ENCODE results near the gene ADGRG6. TPM values are rescaled to one million over a fixed set of nuclear protein-coding genes. Genes with fewer than 3 reads are reported as not detected.
A peak's percentile ranks its signal among the peaks of the same experiment; 100 is the strongest.
"Not testable (repeated sequence)": the region's sequence is repeated elsewhere in the genome, so short reads cannot be mapped to it uniquely, and the experiment has no call there.

ADGRG6 gene
- polyA plus RNA-seq, 6 donors from 2014 or later = not detected

- H3K4me3 Mint-ChIP-seq = no peak overlapping the region
- H3K27me3 Mint-ChIP-seq = no peaks in the 10 kb centered on the region
- H3K27ac Mint-ChIP-seq = no peak overlapping the region
- no peaks in the 10 kb centered on the region for H3K36me3 Mint-ChIP-seq
- no peaks in the 10 kb centered on the region for H3K9me3 Mint-ChIP-seq
- DNase-seq = no peak
- no peak for ATAC-seq (ENCODE audit: low read depth in 2 of 2)
- no peaks in the 10 kb centered on the region for H3K4me1 Mint-ChIP-seq
Measured at GRCh38 chr6:142332393-142333098, 30.7 kb downstream of the ADGRG6 start.

DNA sequence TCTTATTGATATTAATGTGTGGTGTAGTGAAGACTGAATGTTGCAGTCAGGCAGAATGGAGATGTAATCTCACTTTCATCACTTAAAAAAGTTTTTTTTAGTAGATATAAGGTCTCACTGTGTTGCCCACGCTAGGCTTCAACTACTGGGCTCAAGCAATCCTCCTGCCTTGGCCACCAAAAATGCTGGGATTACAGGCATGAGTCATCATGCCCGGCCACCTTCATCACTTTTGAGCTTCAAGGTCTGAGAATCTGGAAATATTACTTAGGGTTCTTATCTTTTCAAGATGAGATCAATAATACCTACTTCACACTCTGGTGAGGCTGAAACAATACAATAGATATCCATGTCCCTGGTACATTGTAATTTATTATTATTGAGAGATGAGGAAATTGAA is 31.6 kb downstream of the ADGRG6 start:
- ATAC-seq (ENCODE audit: low read depth in 2 of 2) (no peak), DNase-seq (no peak)
- no peak overlapping the region for H3K4me3 Mint-ChIP-seq
- H3K36me3 Mint-ChIP-seq = no peaks in the 10 kb centered on the region
- peak overlapping the region in 1 of 6 donors; percentile 26 for H3K27ac Mint-ChIP-seq
- H3K9me3 Mint-ChIP-seq = no peaks in the 10 kb centered on the region
- no peaks in the 10 kb centered on the region for H3K4me1 Mint-ChIP-seq
- H3K27me3 Mint-ChIP-seq = no peaks in the 10 kb centered on the region

- no peak for DNase-seq
- H3K36me3 Mint-ChIP-seq = no peaks in the 10 kb centered on the region
- no peaks in the 10 kb centered on the region for H3K27me3 Mint-ChIP-seq
- H3K27ac Mint-ChIP-seq = no peak overlapping the region
- H3K9me3 Mint-ChIP-seq = no peaks in the 10 kb centered on the region
- H3K4me1 Mint-ChIP-seq = no peaks in the 10 kb centered on the region
- no peak for ATAC-seq (ENCODE audit: low read depth in 2 of 2)
- H3K4me3 Mint-ChIP-seq = no peak overlapping the region
Measured at GRCh38 chr6:142334294-142334693, 32.5 kb downstream of the ADGRG6 start.

GRCh38 chr6:142335415-142335814 is 33.6 kb downstream of the ADGRG6 start:
- H3K27me3 Mint-ChIP-seq = no peaks in the 10 kb centered on the region
- no peaks in the 10 kb centered on the region for H3K9me3 Mint-ChIP-seq
- no peaks in the 10 kb centered on the region for H3K36me3 Mint-ChIP-seq
- ATAC-seq (ENCODE audit: low read depth in 2 of 2) (no peak), DNase-seq (no peak)
- H3K4me3 Mint-ChIP-seq = no peak overlapping the region
- no peaks in the 10 kb centered on the region for H3K4me1 Mint-ChIP-seq
- H3K27ac Mint-ChIP-seq = no peak overlapping the region

DNA sequence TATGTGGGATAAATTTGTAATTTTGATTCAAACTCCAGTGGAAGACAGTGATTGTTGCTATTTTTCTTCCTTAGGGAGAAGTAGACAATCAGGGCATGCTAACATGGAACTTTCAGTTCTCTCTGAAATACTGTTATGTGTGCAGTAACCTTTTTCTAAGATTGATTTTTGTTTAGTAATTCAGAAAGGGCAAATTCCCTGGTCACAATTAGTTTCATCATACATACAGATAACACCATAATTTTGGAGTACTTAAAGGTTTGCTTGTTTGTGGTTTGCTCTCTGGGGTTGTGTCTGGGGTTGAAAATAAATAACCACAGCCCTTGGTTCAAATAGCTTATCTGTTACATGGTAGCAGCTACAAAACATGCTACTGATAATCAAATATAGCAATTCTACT is 34.4 kb downstream of the ADGRG6 start:
- Mint-ChIP-seq H3K27ac (no peak overlapping the region), H3K4me1 (no peaks in the 10 kb centered on the region), H3K27me3 (no peaks in the 10 kb centered on the region), H3K9me3 (no peaks in the 10 kb centered on the region), H3K36me3 (no peaks in the 10 kb centered on the region), H3K4me3 (no peak overlapping the region)
- no peak for DNase-seq
- no peak for ATAC-seq (ENCODE audit: low read depth in 2 of 2)

DNA sequence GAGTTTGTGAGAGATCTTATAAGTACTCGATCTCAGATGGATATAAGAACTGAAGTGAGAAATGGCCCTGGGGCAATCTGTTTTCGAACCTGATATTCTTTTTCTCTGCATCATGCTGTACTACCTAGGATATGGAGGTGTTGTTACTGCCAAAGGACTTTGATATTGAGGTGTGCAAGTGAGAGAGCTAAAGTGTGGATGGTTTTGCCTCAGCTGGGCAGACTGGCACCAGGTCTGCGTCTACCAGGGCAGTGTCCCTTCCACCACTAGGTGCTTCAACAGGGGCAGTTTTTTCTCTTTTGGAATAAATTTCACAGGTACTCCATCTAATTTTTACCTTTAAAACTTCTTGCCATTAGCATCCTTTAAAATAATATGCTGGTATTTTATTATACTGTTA is 35.0 kb downstream of the ADGRG6 start:
- DNase-seq = no peak
- H3K27ac Mint-ChIP-seq = no peak overlapping the region
- no peaks in the 10 kb centered on the region for H3K36me3 Mint-ChIP-seq
- no peaks in the 10 kb centered on the region for H3K4me1 Mint-ChIP-seq
- H3K4me3 Mint-ChIP-seq = no peak overlapping the region
- H3K9me3 Mint-ChIP-seq = no peaks in the 10 kb centered on the region
- no peak for ATAC-seq (ENCODE audit: low read depth in 2 of 2)
- no peaks in the 10 kb centered on the region for H3K27me3 Mint-ChIP-seq

GRCh38 chr6:142339113-142339512 is 37.3 kb downstream of the ADGRG6 start:
- ATAC-seq (ENCODE audit: low read depth in 2 of 2) = no peak
- Mint-ChIP-seq H3K9me3 (no peaks in the 10 kb centered on the region), H3K4me3 (no peak overlapping the region), H3K27me3 (no peaks in the 10 kb centered on the region), H3K27ac (no peak overlapping the region), H3K36me3 (no peaks in the 10 kb centered on the region), H3K4me1 (no peaks in the 10 kb centered on the region)
- no peak for DNase-seq

- Mint-ChIP-seq H3K9me3 (no peaks in the 10 kb centered on the region), H3K27ac (no peak overlapping the region), H3K27me3 (no peaks in the 10 kb centered on the region), H3K36me3 (no peaks in the 10 kb centered on the region), H3K4me1 (no peaks in the 10 kb centered on the region), H3K4me3 (no peak overlapping the region)
- no peak for ATAC-seq (ENCODE audit: low read depth in 2 of 2)
- no peak for DNase-seq
Measured at GRCh38 chr6:142339968-142340658, 38.3 kb downstream of the ADGRG6 start.

DNA sequence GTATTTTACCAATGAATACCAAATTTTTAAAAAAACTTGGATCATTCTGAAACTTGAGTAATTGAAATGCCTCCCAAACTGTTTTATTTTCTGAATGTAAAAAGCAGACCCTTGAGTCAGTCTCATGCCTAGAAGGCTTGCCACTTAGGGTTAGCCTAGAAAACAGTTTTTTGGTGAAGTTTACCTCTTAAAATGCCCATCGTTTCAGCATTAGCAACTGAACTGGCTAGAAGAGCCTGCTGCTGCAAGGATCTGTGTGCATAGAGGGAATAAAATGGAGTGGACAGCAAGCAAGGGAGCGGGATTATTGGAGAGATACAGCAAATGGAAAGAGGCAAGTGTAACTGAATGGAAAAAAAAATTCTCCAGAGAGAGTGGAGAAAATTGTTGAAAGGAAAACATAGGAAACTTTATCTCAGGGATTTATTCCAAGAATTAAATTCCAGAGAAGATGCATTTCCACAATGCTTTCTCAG is 40.1 kb downstream of the ADGRG6 start:
- no peak overlapping the region for H3K4me3 Mint-ChIP-seq
- no peaks in the 10 kb centered on the region for H3K4me1 Mint-ChIP-seq
- ATAC-seq (ENCODE audit: low read depth in 2 of 2) = no peak
- H3K27me3 Mint-ChIP-seq = no peaks in the 10 kb centered on the region
- peak overlapping the region in 1 of 6 donors; percentile 2 for H3K27ac Mint-ChIP-seq
- peaks cover 0 to 3% (median 0%) of the 10 kb centered on the region in 7 donors for H3K9me3 Mint-ChIP-seq
- no peak for DNase-seq
- H3K36me3 Mint-ChIP-seq = no peaks in the 10 kb centered on the region

DNA sequence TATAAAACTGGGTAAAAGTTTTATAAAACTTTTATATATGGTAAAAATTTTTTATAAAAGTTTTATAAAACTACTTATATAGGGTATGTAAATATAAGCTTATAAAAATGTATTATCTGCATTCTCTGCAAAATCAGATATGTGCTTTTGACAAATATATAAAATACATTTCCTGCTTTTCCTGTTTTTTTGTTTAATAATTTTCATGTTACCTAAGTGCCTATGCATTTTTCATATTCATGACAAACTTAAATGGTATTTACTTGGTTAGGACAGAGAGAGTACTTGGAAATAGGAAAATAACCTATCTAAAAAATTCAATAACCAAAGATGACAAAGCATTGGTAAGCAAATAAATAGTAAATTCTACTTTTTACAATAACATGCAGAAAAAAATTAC is 41.2 kb downstream of the ADGRG6 start:
- H3K36me3 Mint-ChIP-seq = no peaks in the 10 kb centered on the region
- no peaks in the 10 kb centered on the region for H3K27me3 Mint-ChIP-seq
- ATAC-seq (ENCODE audit: low read depth in 2 of 2) (no peak), DNase-seq (no peak)
- H3K4me3 Mint-ChIP-seq = no peak overlapping the region
- peaks cover 0 to 3% (median 0%) of the 10 kb centered on the region in 7 donors for H3K9me3 Mint-ChIP-seq
- H3K27ac Mint-ChIP-seq = no peak overlapping the region
- H3K4me1 Mint-ChIP-seq = no peaks in the 10 kb centered on the region

DNA sequence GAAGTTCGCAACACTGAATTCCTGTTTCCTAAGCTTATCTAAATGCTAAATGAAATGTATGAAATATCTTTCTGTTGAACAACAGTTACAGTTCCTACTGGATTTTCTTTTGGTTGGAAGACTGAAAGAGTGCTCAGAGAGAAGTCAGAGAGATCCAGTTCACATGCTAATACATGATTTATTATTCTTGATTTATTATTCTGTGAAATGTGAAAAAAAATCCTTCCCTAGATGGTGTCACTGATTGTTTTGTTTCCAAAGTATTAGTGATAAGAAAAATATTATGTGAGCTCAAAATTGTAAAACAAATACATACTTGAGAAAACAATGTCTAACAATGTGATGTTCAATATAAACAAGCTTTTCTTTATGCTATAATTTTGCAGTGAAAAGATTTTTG is 42.1 kb downstream of the ADGRG6 start:
- no peak overlapping the region for H3K27ac Mint-ChIP-seq
- no peak for DNase-seq
- H3K36me3 Mint-ChIP-seq = no peaks in the 10 kb centered on the region
- H3K4me3 Mint-ChIP-seq = no peak overlapping the region
- peaks cover 0 to 3% (median 0%) of the 10 kb centered on the region in 7 donors for H3K9me3 Mint-ChIP-seq
- no peak for ATAC-seq (ENCODE audit: low read depth in 2 of 2)
- no peaks in the 10 kb centered on the region for H3K27me3 Mint-ChIP-seq
- no peaks in the 10 kb centered on the region for H3K4me1 Mint-ChIP-seq

- Mint-ChIP-seq H3K4me3 (no peak overlapping the region), H3K27me3 (no peaks in the 10 kb centered on the region), H3K9me3 (peaks cover 0 to 3% (median 0%) of the 10 kb centered on the region in 7 donors), H3K36me3 (no peaks in the 10 kb centered on the region), H3K4me1 (no peaks in the 10 kb centered on the region), H3K27ac (no peak overlapping the region)
- ATAC-seq (ENCODE audit: low read depth in 2 of 2) = no peak
- DNase-seq = no peak
Measured at GRCh38 chr6:142345261-142345660, 43.5 kb downstream of the ADGRG6 start.

DNA sequence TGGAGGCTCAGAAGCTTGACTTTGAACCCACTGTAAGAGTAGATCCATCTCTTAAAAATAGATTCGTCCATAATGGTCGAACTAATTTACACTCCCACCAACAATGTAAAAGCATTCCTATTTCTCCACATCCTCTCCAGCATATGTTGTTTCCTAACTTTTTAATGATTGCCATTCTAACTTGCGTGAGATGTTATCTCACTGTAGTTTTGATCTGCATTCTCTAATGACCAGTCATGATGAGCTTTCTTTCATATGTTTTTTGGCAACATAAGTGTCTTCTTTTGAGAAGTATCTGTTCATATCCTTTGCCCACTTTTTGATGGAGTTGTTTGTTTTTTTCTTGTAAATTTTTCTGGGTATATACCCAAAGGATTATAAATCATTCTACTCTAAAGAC is 44.4 kb downstream of the ADGRG6 start:
- H3K9me3 Mint-ChIP-seq; DNase-seq; H3K27me3 Mint-ChIP-seq; H3K4me3 Mint-ChIP-seq; H3K27ac Mint-ChIP-seq; H3K36me3 Mint-ChIP-seq; ATAC-seq (ENCODE audit: low read depth in 2 of 2); H3K4me1 Mint-ChIP-seq: not testable (repeated sequence)

DNA sequence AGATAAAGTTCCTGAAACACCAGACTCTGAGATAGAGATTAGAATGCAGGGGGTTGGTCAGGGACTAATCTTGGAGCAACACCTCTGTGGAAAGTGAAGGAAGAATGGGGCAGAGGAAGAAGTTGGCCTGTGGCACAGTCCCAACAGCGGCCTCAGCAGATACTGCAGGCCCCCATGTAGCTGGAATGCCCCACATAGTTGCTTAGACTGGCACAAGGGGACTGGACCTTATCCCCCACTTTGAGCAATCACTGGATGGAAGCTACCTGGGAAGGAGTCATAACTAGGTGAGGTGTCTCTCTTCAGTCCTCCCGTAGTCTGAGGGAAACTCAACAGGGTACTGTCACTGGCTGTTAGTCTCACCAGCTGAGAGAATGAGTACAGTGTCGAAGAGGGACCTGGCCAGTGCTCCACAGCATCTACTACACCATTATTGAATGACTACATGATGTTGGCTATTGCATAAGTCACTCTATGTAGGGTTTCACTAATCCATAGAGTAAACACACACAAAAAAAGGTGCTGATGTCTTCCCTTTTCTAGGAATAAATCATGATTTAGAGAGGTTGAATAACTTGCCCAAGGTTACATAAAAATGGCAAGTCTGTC is 47.5 kb downstream of the ADGRG6 start:
- Mint-ChIP-seq H3K27me3 (no peaks in the 10 kb centered on the region), H3K36me3 (no peaks in the 10 kb centered on the region), H3K4me3 (no peak overlapping the region), H3K9me3 (peaks cover 0 to 12% (median 4%) of the 10 kb centered on the region in 7 donors), H3K27ac (no peak overlapping the region), H3K4me1 (no peaks in the 10 kb centered on the region)
- DNase-seq (no peak), ATAC-seq (ENCODE audit: low read depth in 2 of 2) (no peak)

Data from naive B cell (primary cell).